T-helper 9 cell (primary cell): ENCODE results near the gene GOLT1B.
A peak's percentile ranks its signal among the peaks of the same experiment; 100 is the strongest.
"Not testable (repeated sequence)": the region's sequence is repeated elsewhere in the genome, so short reads cannot be mapped to it uniquely, and the experiment has no call there.

Source experiments
- DNase-seq: peaks from one replicate; pipeline ENCODE4 v3.0.0-alpha.2; 2020
- total RNA-seq, 2 donors: gene quantifications; one replicate each; lab custom pipeline; 2026; lab: John Stamatoyannopoulos, UW

The GOLT1B gene, protein sequence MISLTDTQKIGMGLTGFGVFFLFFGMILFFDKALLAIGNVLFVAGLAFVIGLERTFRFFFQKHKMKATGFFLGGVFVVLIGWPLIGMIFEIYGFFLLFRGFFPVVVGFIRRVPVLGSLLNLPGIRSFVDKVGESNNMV
- total RNA-seq = 37.2 to 47.2 reads per million in 2 donors

DNA sequence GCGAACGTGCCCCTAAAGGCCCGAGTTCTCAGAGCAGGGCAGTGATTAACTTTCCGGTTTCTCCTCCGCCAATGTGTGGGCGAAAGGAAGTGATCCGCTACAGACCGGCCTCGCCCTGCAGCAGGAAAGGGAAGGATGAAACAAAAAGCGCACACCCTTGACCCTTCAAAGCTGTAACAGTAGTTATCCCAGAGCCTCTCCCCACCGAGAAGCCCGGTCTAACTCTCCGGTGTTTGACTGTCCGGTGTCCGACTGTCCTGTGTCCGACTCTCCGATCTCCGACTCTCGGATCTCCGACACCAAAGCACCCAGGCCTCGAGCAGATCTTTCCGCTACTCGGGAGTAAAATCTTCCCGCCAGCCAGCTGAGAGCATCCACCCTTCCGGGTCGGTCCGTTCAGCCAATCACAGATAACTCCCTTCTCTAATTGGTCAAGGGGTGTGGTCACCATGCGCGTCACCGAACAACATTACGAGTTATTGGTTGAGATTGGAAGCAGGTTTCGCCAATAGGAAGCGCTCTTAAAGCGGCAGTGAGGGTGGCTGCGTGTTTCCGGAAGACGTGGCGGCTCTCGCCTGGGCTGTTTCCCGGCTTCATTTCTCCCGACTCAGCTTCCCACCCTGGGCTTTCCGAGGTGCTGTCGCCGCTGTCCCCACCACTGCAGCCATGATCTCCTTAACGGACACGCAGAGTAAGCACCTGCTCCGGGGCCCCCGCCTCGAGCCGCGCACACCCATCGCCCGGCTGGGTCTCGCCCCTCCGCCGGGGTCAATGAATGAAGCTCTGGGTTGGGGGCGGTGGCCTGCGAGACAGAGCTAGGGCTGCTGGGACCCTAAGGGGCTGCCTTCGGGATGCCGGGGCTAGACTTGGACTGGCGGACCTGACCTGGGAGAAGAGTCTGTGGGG is at the start of gene GOLT1B, which contains the start of gene RECQL:
GOLT1B (plus strand) TSS at position 532 of the 906 bp plus-strand sequence; CDS start at position 667, 135 bp downstream.
RECQL (minus strand) TSS at position 378 of the 906 bp plus-strand sequence. CDS start 2,065 bp downstream, outside the sequence.
- peak; percentile 76 for DNase-seq

- DNase-seq = no peak
Observed at GRCh38 chr12:21453312-21453852, 48.2 kb upstream of the GOLT1B start.

- no peak for DNase-seq
Observed at GRCh38 chr12:21456291-21456780, 45.3 kb upstream of the GOLT1B start.

GRCh38 chr12:21459474-21459873 is 42.1 kb upstream of the GOLT1B start:
- no peak for DNase-seq

DNA sequence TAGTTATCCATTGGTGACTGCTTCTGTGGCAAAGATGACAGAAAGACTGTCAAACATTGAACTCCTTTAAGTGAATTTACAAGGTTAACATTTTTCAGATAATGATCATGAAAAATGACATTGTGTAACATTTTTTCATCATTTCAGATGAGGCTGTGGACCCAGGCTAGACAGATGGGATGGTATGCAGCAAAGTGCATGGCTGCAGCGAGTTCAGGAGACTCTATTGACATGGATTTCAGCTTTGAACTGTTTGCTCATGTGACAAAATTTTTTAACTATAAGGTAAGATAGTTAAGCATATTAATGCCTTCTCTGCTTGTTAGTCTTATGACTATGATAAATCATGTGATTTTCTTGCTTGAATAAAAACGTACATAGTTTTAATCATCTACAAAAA is 34.3 kb upstream of the GOLT1B start:
- not testable (repeated sequence) for DNase-seq

- DNase-seq = no peak
Observed at GRCh38 chr12:21471294-21471693, 30.3 kb upstream of the GOLT1B start.

DNA sequence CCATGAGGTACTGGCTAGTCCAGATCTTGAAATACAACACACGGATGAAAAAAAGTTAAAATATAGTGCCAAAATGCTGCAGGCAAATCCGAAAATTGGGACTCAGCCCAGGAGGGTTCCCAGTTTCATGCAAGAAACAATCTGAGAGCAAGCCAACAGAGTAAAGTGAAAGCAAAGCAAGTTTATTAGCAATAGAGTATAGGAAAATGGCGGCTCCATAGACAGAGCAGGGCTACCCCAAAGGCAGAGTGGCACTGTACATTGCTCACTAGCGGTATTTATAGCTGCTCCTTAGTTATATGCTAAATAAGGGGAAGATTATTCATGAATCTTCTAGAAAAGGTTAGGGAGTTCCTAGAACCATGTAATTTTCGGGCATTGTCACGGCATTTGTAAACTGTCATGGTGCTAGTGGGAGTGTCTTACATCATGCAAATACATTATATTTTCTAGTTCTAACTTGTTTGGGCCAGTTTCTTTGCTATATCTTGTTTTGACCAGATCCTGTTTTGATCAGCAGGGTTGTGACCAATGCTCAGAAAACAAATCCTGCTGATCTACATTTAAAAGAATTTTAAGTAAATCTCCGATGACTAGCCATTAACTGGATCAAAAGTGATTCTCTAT is 29.3 kb upstream of the GOLT1B start:
- DNase-seq = no peak

DNA sequence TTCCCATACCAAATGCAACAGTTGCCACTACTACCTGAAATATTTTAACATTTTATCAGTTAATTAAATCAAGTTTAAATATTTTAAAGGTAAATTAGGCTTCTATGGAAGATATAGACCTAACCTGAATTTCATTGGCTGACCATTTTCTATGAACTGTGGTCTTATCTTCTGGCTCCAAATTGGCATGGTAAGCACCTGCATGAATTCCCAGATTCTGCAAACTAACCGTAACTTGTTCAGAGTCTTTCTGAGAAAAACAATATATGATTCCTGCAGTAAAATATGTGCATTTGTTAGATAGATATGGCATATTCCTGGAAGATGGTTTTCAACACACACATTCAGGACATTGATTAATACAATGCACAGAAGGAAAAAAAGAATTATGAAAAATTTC is 26.0 kb upstream of the GOLT1B start:
- DNase-seq = no peak

DNA sequence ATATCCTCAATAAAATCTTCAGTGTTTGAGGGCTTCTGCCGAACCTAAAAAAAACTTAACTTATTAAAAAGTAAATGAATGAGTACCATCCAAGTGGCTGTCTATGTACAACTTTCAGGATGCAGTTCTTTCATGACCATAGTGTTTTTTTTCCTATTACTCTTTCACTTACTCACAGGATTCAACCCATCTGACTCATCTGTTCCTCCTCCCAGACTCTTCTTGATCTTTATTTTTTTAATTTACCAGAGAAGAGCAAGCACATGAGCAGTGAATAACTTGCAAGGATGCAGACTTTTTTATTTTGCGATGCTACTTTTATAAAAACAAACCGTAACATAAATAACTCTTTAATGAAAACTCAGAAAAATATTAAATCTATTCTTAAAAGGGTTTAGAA is 24.6 kb upstream of the GOLT1B start:
- DNase-seq = no peak

GRCh38 chr12:21478756-21479455 is 22.7 kb upstream of the GOLT1B start:
- DNase-seq = no peak

GRCh38 chr12:21483531-21483930 is 18.1 kb upstream of the GOLT1B start:
- DNase-seq = no peak

DNA sequence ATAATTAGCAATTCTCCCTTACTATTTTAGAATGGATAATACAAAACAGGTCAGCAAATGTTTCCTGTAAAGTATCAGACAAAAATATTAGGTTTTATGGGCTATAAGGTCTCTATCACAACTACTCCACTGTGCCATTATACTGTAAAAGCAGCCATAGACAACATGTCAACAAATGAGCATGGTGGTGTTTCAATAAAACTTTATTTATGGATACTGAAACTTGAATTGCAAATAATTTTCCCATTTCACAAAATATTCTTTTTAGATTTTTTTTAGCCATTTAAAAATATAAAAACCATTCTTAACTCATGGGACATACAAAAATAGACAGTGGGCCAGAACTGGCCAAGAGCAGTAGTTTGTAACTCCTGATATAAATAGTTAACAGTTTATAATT is 15.6 kb upstream of the GOLT1B start:
- no peak for DNase-seq

DNA sequence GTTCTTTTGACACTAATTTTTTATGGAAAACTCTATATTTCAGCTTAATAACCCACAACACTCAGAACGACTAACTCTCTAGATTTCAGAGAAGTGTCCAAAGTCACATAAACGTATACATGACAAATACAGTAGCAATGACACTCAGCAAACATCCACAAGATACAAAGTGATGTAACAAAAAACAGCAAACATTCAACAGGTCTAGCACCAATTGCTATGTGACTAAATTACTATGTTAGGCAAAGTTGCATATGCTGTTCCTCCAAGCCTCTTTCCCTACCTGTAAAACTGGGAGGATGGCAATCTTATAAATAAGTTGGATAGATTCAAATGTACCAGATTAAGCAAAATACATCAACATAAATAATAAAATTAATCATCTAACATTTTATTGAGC is 1.8 kb upstream of the GOLT1B start:
- DNase-seq = no peak

- DNase-seq = no peak
Observed at GRCh38 chr12:21500786-21501257, 767 bp upstream of the GOLT1B start.

DNA sequence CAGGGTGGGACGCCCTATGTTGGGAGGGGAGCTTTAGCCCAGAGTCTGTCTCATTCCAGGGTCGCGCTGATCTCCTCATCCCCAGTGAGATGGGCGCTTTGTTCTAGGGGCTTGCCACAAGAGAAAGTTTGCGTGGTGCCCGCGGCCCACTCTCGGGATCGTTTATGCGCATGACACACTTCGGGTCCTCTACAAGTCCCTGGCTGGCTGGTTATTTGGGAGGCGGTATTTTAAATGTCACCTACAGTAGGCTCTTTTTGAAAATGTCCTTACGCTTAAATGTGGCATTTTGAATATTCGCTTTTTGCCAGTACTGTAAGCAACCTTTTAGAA is 541 bp downstream of the GOLT1B start:
- DNase-seq = no peak

GRCh38 chr12:21502872-21503271 is 1.3 kb downstream of the GOLT1B start:
- no peak for DNase-seq

DNA sequence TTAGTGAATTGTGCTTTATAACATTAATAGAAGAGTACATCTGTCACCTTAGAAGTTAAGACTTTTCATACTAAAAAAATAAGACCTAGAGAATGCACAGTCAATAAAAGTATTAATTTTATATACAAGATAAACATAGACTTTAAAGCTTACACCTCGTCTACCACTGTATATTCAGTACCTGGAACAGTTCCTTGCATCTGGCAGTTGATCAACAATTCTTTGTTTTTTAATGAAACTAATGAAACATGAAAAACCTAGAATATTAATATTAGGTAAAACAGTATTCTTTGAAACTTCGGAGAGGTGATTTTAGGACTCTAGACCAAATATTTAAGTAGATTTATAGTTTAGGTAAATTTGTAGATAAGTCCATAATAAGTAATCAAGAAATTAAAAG is 4.3 kb downstream of the GOLT1B start:
- no peak for DNase-seq

GRCh38 chr12:21507849-21508248 is 6.3 kb downstream of the GOLT1B start:
- DNase-seq = no peak

DNA sequence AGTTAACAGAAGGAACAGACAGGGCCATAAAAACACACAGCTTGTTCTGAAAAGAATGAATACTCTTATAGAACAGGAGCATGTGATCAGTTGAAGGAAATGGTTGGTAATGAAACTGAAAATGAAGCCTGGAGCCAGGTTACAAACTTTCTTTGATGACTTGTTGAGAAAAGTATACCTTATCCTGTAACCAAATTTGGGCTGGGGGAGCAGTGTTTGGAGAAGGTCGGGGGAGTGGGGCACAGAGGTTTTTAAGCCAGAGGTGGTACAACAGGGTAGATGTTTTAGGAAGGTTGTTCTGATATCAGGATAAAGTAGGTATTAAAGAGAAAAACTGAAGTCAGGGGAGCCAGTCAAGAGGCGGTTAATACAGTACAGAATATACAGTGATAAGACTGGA is 8.2 kb downstream of the GOLT1B start:
- DNase-seq = no peak

DNA sequence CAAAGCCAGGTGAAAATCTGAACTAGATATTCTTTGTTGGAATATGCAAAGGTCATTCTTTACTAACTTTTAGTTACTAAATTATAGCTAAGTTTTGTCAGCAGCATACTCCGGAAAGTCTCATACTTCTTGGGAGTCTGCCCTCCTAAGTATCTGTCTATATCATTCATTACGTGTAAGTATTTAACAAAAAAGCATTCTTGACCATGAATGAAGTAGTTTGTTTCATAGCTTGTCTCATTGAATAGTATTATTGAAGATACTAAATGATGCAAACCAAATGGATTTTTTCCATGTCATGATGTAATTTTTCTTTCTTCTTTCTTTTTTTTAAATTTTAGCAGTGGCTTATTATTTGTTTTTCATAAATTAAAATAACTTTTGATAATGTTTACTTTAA is 14.7 kb downstream of the GOLT1B start:
- no peak for DNase-seq

- DNase-seq = no peak
Observed at GRCh38 chr12:21518451-21518850, 16.9 kb downstream of the GOLT1B start.

DNA sequence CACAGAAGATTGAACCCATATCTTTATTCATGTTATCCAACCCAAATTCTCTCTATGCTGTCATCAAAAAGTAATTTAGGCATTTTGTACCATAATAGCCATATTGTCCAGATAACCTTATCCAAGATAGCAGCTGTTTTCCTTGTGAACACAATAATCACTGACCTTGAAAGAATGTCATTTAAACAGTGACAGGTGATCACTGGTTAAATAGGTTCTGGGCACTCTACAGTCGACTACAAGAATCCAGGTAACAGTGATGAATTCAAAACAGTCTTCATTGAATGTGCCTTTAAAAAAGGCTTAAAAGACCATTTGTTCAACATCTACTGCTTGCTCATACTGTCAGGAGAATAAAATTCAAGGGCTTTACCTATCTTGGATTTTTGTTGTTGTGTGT is 20.0 kb downstream of the GOLT1B start:
- no peak for DNase-seq

DNA sequence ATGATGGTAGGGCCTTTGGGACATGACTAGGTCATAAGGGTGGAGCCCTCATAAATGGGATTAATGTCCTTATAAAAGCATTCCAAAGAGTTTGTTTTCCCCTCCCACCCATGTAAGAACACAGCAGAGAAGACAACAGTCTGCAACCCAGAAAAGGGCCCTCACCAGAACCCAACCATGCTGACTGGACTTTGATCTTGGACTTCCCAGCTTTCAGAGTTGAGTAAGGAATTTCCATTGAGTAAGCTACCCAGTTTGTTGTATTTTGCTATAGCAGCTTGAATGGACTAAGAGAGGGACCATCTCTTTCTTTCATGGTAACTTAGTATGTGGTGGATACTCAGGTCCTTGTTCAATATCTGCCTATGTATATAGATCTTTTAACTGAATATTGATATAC is 21.6 kb downstream of the GOLT1B start:
- no peak for DNase-seq
